ENCODE results near the gene SLC25A47.
"Not testable (repeated sequence)": the region's sequence is repeated elsewhere in the genome, so short reads cannot be mapped to it uniquely, and the experiment has no call there.

DNA sequence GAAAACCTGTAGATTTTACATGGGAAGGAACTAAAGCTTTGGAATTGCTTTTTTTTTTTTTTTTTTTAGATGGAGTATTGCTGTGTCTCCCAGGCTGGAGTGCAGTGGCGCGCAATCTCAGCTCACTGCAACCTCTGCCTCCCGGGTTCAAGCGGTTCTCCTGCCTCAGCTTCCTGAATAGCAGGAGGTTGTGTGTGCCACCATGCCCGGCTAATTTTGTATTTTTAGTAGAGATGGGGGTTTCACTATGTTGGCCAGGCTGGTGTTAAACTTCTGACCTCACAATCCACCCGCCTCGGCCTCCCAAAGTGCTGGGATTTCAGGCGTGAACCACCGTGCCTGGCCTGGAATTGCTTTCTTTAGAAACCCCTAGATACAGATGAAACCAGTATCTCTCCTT is 39.7 kb upstream of the SLC25A47 start:
- TF ChIP-seq, protein P1, sequence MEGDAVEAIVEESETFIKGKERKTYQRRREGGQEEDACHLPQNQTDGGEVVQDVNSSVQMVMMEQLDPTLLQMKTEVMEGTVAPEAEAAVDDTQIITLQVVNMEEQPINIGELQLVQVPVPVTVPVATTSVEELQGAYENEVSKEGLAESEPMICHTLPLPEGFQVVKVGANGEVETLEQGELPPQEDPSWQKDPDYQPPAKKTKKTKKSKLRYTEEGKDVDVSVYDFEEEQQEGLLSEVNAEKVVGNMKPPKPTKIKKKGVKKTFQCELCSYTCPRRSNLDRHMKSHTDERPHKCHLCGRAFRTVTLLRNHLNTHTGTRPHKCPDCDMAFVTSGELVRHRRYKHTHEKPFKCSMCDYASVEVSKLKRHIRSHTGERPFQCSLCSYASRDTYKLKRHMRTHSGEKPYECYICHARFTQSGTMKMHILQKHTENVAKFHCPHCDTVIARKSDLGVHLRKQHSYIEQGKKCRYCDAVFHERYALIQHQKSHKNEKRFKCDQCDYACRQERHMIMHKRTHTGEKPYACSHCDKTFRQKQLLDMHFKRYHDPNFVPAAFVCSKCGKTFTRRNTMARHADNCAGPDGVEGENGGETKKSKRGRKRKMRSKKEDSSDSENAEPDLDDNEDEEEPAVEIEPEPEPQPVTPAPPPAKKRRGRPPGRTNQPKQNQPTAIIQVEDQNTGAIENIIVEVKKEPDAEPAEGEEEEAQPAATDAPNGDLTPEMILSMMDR (IDR thresholded peaks at IDR 0.05), result not testable (repeated sequence)
- not testable (repeated sequence) for TF ChIP-seq POLR2A (IDR thresholded peaks at IDR 0.05)
